Gastrocnemius medialis (tissue), 4 donors: ENCODE data around the gene TEKT5. TPM values are rescaled to one million over a fixed set of nuclear protein-coding genes. Genes with fewer than 3 reads are reported as not detected.
"Not testable (repeated sequence)": the region's sequence is repeated elsewhere in the genome, so short reads cannot be mapped to it uniquely, and the experiment has no call there.

Experiments used
- ATAC-seq, 2 donors: fragments of 150-250 bp; one replicate each; pipeline ENCODE4 v1.9.1; 2016
- DNase-seq, 2 donors: peaks; one replicate each; pipeline ENCODE4 v3.0.0-alpha.2; 2019
- H3K27ac ChIP-seq, 4 donors: fragments of 200-600 bp; sonication (generic); 1 replicate in 1 of 4; 2 replicates in 3 of 4; pipeline ENCODE4 v1.5.1; 2016 to 2018; ENCODE audit warnings: mild to moderate bottlenecking in 2 of 4, moderate library complexity in 1 of 4
- H3K27me3 ChIP-seq, 3 donors: fragments of 200-600 bp; sonication (generic) in 2 of 3; 1 replicate in 1 of 3; 2 replicates in 2 of 3; pipeline versions ENCODE4 v1.5.1 to v1.6.0; 2016 to 2019; ENCODE audit warnings: mild to moderate bottlenecking in 1 of 3, moderate library complexity in 1 of 3
- H3K36me3 ChIP-seq, 2 donors: fragments of 200-600 bp; sonication (generic) in 1 of 2; one replicate each; pipeline ENCODE4 v1.5.1; 2017 to 2018
- H3K4me1 ChIP-seq, 2 donors: fragments of 200-600 bp; sonication (generic) in 1 of 2; one replicate each; pipeline ENCODE4 v1.5.1; 2016 to 2017; ENCODE audit warnings: mild to moderate bottlenecking in 2 of 2
- H3K4me3 ChIP-seq, 4 donors: fragments of 200-600 bp; sonication (generic) in 3 of 4; 1 replicate in 1 of 4; 2 replicates in 3 of 4; pipeline ENCODE4 v1.5.1; 2016 to 2019; ENCODE audit warnings: mild to moderate bottlenecking in 2 of 4
- H3K9me3 ChIP-seq, 3 donors: fragments of 200-600 bp; sonication (generic) in 2 of 3; 1 replicate in 1 of 3; 2 replicates in 2 of 3; pipeline ENCODE4 v1.5.1; 2016 to 2019
- CTCF ChIP-seq, 5 experiments: fragments of 450-650 bp in 3 of 5; fragments of 200-600 bp in 2 of 5; sonication (generic) in 2 of 5; IDR thresholded peaks in 4 of 5; conservative IDR thresholded peaks in 1 of 5; 1 replicate in 4 of 5; 2 replicates in 1 of 5; pipeline ENCODE4 v1.5.1; 2016 to 2019; ENCODE audit warnings: antibody characterized with exemption in 5 of 5, mild to moderate bottlenecking in 3 of 5, moderate library complexity in 3 of 5
- POLR2A ChIP-seq, 2 donors: fragments of 450-650 bp; IDR thresholded peaks; one replicate each; pipeline ENCODE4 v1.6.1; 2017; ENCODE audit warnings: antibody characterized with exemption in 2 of 2, mild to moderate bottlenecking in 2 of 2, moderate library complexity in 2 of 2
- in situ Hi-C, 4 donors: fragments of 200-750 bp; cut with MboI; loops; one replicate each; pipeline versions ENCODE4 v1.15.0 to v1.8.0; 2017; ENCODE audit warnings: low sequenced_read_pairs in 4 of 4
- intact Hi-C: fragments of 100-400 bp; cut with DNase I; formaldehyde crosslinking; loops from one replicate; pipeline ENCODE4 v1.15.1; 2023; ENCODE audit warnings: low total_unique reads
- total RNA-seq, 4 donors: library from RNA; depleted of rRNA; stranded (reverse); fragments of >200 nt; gene quantifications; one replicate each; pipeline versions ENCODE4 v1.1.0 to v1.2.3, GENCODE V29; 2016

TEKT5 gene
- total RNA-seq, 4 donors from 2014 or later: not detected

DNA sequence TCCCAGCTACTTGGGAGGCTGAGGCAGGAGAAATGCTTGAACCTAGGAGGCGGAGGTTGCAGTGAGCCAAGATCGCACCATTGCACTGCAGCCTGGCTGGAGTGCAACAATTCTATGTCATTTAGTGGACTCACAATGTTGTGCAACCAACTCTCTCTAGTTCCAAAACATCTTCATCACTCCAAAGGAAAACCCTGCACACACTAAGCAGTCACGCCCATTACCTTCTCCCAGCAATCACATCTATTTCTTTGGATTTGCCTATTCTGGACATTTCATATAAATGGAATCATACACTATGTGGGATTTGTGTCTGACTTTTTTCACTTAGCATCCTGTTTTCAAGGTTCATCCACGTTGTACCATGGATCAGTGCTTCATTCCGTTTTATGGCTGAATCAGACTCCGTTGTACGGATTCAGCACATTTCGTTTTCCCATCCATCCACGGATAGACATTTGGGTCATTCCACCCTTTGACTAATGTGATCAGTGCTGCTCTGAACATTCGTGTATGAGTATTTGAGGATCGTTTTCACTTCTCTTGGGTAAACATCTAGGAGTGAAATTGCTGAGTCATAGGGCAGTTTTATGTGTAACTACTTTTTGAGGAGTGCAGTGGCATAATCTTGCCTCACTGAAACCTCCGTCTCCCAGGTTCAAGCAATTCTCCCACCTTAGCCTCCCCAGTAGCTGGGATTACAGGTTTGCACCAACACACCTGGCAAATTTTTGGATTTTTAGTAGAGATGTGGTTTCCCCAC is 69.0 kb downstream of the TEKT5 start:
- H3K9me3 ChIP-seq: no peaks in the 10 kb centered on the region
- ATAC-seq (no peak), DNase-seq (no peak)
- no peaks in the 10 kb centered on the region for H3K4me1 ChIP-seq
- H3K27ac ChIP-seq: no peak overlapping the region
- intact Hi-C loops (no loop called here), in situ Hi-C loops (no loop called here)
- no peak for TF ChIP-seq CTCF (IDR thresholded peaks at IDR 0.05 in 4 of 5, conservative IDR thresholded peaks at IDR 0.05 in 1 of 5)
- TF ChIP-seq POLR2A (IDR thresholded peaks at IDR 0.05): no peak
- H3K36me3 ChIP-seq: no peaks in the 10 kb centered on the region
- no peak overlapping the region for H3K4me3 ChIP-seq
- H3K27me3 ChIP-seq: no peaks in the 10 kb centered on the region

GRCh38 chr16:10624527-10624926 is 70.2 kb downstream of the TEKT5 start:
- intact Hi-C loops (no loop called here), in situ Hi-C loops (no loop called here)
- Histone ChIP-seq H3K4me1 (no peaks in the 10 kb centered on the region), H3K27me3 (no peaks in the 10 kb centered on the region), H3K36me3 (no peaks in the 10 kb centered on the region), H3K4me3 (no peak overlapping the region), H3K27ac (no peak overlapping the region), H3K9me3 (no peaks in the 10 kb centered on the region)
- TF ChIP-seq POLR2A (IDR thresholded peaks at IDR 0.05) (no peak), CTCF (IDR thresholded peaks at IDR 0.05 in 4 of 5, conservative IDR thresholded peaks at IDR 0.05 in 1 of 5) (no peak)
- DNase-seq: no peak
- no peak for ATAC-seq

DNA sequence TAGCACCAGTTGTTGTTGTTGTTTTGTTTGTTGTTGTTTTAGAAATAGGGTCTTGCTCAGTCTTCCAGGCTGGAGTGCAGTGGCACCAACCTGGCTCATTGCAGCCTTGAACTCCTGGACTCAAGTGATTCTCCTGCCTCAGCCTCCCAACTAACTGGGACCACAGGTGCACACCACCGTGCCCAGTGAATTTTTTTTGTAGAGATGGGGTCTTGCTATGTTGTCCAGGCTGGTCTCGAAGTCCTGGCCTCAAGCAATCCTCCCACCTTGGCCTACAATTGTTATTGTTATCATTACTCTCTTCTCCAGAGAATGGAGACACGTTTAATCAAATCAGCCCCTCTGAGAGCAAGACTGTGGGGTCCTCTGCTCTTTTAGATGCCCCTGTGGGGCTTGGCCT is 71.7 kb downstream of the TEKT5 start:
- H3K4me1 ChIP-seq: no peaks in the 10 kb centered on the region
- intact Hi-C loops (no loop called here), in situ Hi-C loops (no loop called here)
- no peak for TF ChIP-seq CTCF (IDR thresholded peaks at IDR 0.05 in 4 of 5, conservative IDR thresholded peaks at IDR 0.05 in 1 of 5)
- TF ChIP-seq POLR2A (IDR thresholded peaks at IDR 0.05): no peak
- no peak overlapping the region for H3K27ac ChIP-seq
- ATAC-seq (no peak), DNase-seq (no peak)
- H3K4me3 ChIP-seq: no peak overlapping the region
- H3K27me3 ChIP-seq: no peaks in the 10 kb centered on the region
- H3K9me3 ChIP-seq: no peaks in the 10 kb centered on the region
- H3K36me3 ChIP-seq: no peaks in the 10 kb centered on the region

- H3K36me3 ChIP-seq: no peaks in the 10 kb centered on the region
- no peak overlapping the region for H3K27ac ChIP-seq
- no peaks in the 10 kb centered on the region for H3K9me3 ChIP-seq
- no peaks in the 10 kb centered on the region for H3K27me3 ChIP-seq
- no peak overlapping the region for H3K4me3 ChIP-seq
- H3K4me1 ChIP-seq: no peaks in the 10 kb centered on the region
- no peak for ATAC-seq
- no peak for DNase-seq
- intact Hi-C loops (no loop called here), in situ Hi-C loops (no loop called here)
- no peak for TF ChIP-seq CTCF (IDR thresholded peaks at IDR 0.05 in 4 of 5, conservative IDR thresholded peaks at IDR 0.05 in 1 of 5)
- TF ChIP-seq POLR2A (IDR thresholded peaks at IDR 0.05): no peak
These were observed 72.5 kb downstream of the TEKT5 start for GRCh38 chr16:10622036-10622921.

GRCh38 chr16:10621216-10621949 is 73.3 kb downstream of the TEKT5 start:
- H3K4me1 ChIP-seq, intact Hi-C loops, in situ Hi-C loops, H3K36me3 ChIP-seq, ATAC-seq, DNase-seq, H3K27me3 ChIP-seq, H3K4me3 ChIP-seq, H3K9me3 ChIP-seq, H3K27ac ChIP-seq: not testable (repeated sequence)
